ENCODE results near the gene PSRC1. TPM values are rescaled to one million over a fixed set of nuclear protein-coding genes. Genes with fewer than 3 reads are reported as not detected.

The PSRC1 gene
- total and polyA plus RNA-seq, 12 donors: 0.34 to 2.9 (median 0.73) TPM

GRCh38 chr1:109273570-109274288 is 9.2 kb downstream of the PSRC1 start:
- H3K27ac ChIP-seq: no peak overlapping the region
- no peaks in the 10 kb centered on the region for H3K36me3 ChIP-seq
- H3K4me3 ChIP-seq: no peak overlapping the region
- no peaks in the 10 kb centered on the region for H3K9me3 ChIP-seq
- no peak for DNase-seq
- WGBS, 2 donors: 84 to 90% methylated on average over 30 of the region's 30 CpGs
- H3K27me3 ChIP-seq: no peaks in the 10 kb centered on the region
- TF ChIP-seq CTCF (IDR thresholded peaks at IDR 0.05): no peak
- intact Hi-C loops (cut with DNase I): loop anchor here in 1 of 10 donors (10.0 kb wide), 1 partner anchor 251 kb away; no protein-coding TSS in a partner anchor
- ATAC-seq: no peak
- H3K4me1 ChIP-seq: peaks cover 0 to 11% (median 0%) of the 10 kb centered on the region in 9 donors

- Histone ChIP-seq H3K9me3 (no peaks in the 10 kb centered on the region), H3K4me1 (peaks cover 0 to 11% (median 0%) of the 10 kb centered on the region in 9 donors), H3K36me3 (no peaks in the 10 kb centered on the region), H3K27me3 (no peaks in the 10 kb centered on the region), H3K27ac (no peak overlapping the region), H3K4me3 (no peak overlapping the region)
- DNase-seq: no peak
- intact Hi-C loops (cut with DNase I): loop anchor here in 1 of 10 donors (10.0 kb wide), 1 partner anchor 252 kb away; no protein-coding TSS in a partner anchor
- no peak for TF ChIP-seq CTCF (IDR thresholded peaks at IDR 0.05)
- ATAC-seq: no peak
- WGBS, 2 donors: 86 to 90% methylated on average over 16 of the region's 16 CpGs
Observed at GRCh38 chr1:109272831-109273547, 10.0 kb downstream of the PSRC1 start.

- H3K9me3 ChIP-seq: no peaks in the 10 kb centered on the region
- no peak for TF ChIP-seq CTCF (IDR thresholded peaks at IDR 0.05)
- H3K36me3 ChIP-seq: no peaks in the 10 kb centered on the region
- H3K27ac ChIP-seq: no peak overlapping the region
- H3K4me3 ChIP-seq: no peak overlapping the region
- ATAC-seq (peak in 2 of 8 donors; percentile 19 to 38), DNase-seq (peak in 1 of 2 donors; percentile 56)
- H3K4me1 ChIP-seq: peaks cover 0 to 5% (median 0%) of the 10 kb centered on the region in 9 donors
- intact Hi-C loops (cut with DNase I): loop anchor here in 1 of 10 donors (10.0 kb wide), 1 partner anchor 253 kb away; no protein-coding TSS in a partner anchor
- H3K27me3 ChIP-seq: no peaks in the 10 kb centered on the region
- 76 to 86% methylated on average over 13 of the region's 13 CpGs for WGBS, 2 donors
Observed at GRCh38 chr1:109272021-109272799, 10.7 kb downstream of the PSRC1 start.

- no peak overlapping the region for H3K4me3 ChIP-seq
- 87 to 94% methylated on average over 6 of the region's 6 CpGs for WGBS, 2 donors
- H3K4me1 ChIP-seq: peaks cover 0 to 4% (median 0%) of the 10 kb centered on the region in 9 donors
- TF ChIP-seq CTCF (IDR thresholded peaks at IDR 0.05): no peak
- no peaks in the 10 kb centered on the region for H3K36me3 ChIP-seq
- ATAC-seq (no peak), DNase-seq (no peak)
- H3K27me3 ChIP-seq: no peaks in the 10 kb centered on the region
- H3K9me3 ChIP-seq: no peaks in the 10 kb centered on the region
- intact Hi-C loops (cut with DNase I): loop anchor here in 1 of 10 donors (10.0 kb wide), 1 partner anchor 253 kb away; no protein-coding TSS in a partner anchor
- H3K27ac ChIP-seq: no peak overlapping the region
Observed at GRCh38 chr1:109271458-109271857, 11.5 kb downstream of the PSRC1 start.

Measured in heart right ventricle (tissue), 16 donors.